ENCODE measurements around the gene ULBP2.
"Not testable (repeated sequence)": the region's sequence is repeated elsewhere in the genome, so short reads cannot be mapped to it uniquely, and the experiment has no call there.

GRCh38 chr6:149912680-149913079 is 29.1 kb upstream of the ULBP2 start:
- TF ChIP-seq ZNF274 (IDR thresholded peaks at IDR 0.05; ENCODE audit: low read depth, low read length); YY1 (IDR thresholded peaks at IDR 0.05; ENCODE audit: insufficient read depth, insufficient read length); SUZ12 (IDR thresholded peaks at IDR 0.05; ENCODE audit: extremely low read depth, insufficient read depth, insufficient read length): not testable (repeated sequence)

All from NT2/D1 (cell line).